Measurements from ENCODE around the gene KRT75.

KRT75 gene

DNA sequence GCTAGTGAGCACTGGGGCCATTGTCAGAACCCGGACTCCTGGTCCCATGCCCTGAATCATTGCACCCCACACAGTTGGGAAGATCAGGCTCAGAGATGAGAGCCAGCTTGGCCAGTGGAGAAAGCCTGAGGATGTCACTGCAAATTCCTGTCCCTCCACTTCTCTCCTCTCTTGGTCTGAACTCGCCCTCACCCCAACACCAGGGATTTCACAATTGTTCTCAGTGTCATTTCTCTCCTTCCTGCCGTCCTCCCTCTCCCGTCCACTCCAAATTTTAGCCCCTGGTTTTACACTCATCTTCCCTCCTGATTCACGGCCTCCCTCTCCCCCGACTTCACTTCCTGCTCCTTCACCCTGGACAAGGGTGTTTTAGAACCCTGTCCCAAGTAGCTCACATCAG is 11.1 kb downstream of the KRT75 start:
- no peak for TF ChIP-seq Cebpa-rat (IDR thresholded peaks at IDR 0.05)
- no peaks in the 10 kb centered on the region for H4K20me1 ChIP-seq
- no peaks in the 10 kb centered on the region for H3K36me3 ChIP-seq
- peaks cover 0 to 10% (median 3%) of the 10 kb centered on the region in 10 experiments; a peak in 6 of 20 replicates for H3K4me1 ChIP-seq
- H3K4me3 ChIP-seq = no peak overlapping the region
- H3K9me3 ChIP-seq (replicated peaks in 1 of 11) = no peaks in the 10 kb centered on the region
- no peak overlapping the region for H3K4me2 ChIP-seq
- H3K27ac ChIP-seq = no peak overlapping the region
- H3K9ac ChIP-seq = no peak overlapping the region
- H3K27me3 ChIP-seq = no peaks in the 10 kb centered on the region

DNA sequence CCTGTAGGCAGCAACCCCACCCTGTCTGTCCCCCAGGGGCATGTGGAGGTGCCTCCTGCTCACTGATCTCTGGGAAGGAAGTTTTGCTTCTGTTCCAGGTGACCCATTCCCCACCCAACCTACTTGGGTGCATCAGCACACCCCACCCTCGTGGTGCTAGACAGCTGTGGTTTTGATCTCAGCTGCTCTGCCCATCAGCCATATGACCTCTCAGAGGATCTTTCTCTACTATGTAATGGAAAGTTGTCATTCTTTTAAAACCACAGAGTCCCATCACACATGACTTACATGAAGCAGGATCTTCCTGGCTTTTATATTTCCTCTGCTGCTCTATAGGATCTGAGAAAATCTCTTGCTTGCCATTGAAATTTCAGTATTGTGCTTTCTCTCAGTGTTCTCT is 14.5 kb downstream of the KRT75 start:
- no peak for TF ChIP-seq Cebpa-rat (IDR thresholded peaks at IDR 0.05)
- Histone ChIP-seq H3K27me3 (no peaks in the 10 kb centered on the region), H4K20me1 (no peaks in the 10 kb centered on the region), H3K9me3 (replicated peaks in 1 of 11) (no peaks in the 10 kb centered on the region), H3K36me3 (no peaks in the 10 kb centered on the region), H3K9ac (no peak overlapping the region), H3K4me1 (peaks cover 0 to 10% (median 3%) of the 10 kb centered on the region in 10 experiments; a peak in 6 of 20 replicates), H3K4me2 (peak overlapping the region in 5 of 11 experiments; percentile 1 to 45 (median 13); a peak in 5 of 22 replicates), H3K4me3 (no peak overlapping the region), H3K27ac (no peak overlapping the region)

DNA sequence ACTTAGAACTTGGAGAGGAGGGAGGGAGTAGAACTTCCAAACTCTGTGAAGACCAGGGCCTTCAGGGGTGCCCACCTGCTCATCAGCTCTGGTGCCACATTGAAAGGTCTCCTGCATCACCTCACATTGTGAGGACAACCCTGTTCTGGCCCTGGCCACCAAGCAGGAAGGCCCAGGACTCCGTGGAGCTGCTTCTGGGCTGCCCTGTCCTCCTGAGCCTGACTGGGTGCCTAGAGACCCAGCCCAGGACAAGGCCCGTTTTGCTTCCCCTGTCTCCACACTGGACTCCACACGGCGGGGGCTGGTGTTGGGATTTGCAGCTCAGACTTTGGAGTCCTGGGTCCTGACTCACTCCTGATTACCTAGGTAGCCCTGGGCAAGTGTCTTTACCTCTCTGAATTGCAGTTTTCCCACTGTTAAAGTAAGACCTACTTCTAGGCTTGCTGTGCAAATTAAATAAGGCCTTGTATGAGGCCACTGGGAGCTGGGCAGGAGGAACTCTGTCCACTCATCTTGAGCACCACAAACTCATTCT is 15.5 kb downstream of the KRT75 start:
- Histone ChIP-seq H3K4me3 (no peak overlapping the region), H3K36me3 (no peaks in the 10 kb centered on the region), H3K27me3 (no peaks in the 10 kb centered on the region), H4K20me1 (no peaks in the 10 kb centered on the region), H3K9ac (no peak overlapping the region), H3K4me1 (peaks cover 0 to 13% (median 3%) of the 10 kb centered on the region in 10 experiments; a peak in 7 of 20 replicates), H3K27ac (no peak overlapping the region), H3K4me2 (no peak overlapping the region), H3K9me3 (replicated peaks in 1 of 11) (no peaks in the 10 kb centered on the region)
- no peak for TF ChIP-seq Cebpa-rat (IDR thresholded peaks at IDR 0.05)

DNA sequence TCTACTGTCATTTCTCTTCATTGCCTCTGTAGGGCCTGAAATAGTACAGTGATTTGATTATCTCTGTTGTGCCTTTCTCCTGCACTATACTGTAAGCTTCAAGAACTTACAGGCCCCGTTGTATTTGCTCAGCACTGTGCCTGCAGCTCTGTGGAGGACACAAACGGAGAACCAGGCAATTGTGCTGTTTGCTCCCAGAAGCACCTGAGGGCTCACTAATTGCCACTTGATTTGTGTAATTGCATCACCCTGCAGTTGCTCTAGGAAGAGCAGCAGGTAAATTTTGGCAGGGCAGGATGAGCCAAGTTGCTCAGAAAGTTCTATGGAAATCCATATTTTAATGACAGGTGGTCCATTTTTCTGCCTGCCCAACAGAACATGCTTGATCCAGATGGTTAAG is 16.4 kb downstream of the KRT75 start:
- no peak for TF ChIP-seq Cebpa-rat (IDR thresholded peaks at IDR 0.05)
- Histone ChIP-seq H4K20me1 (no peaks in the 10 kb centered on the region), H3K9ac (no peak overlapping the region), H3K4me1 (peaks cover 0 to 16% (median 3%) of the 10 kb centered on the region in 10 experiments; a peak in 7 of 20 replicates), H3K27ac (no peak overlapping the region), H3K36me3 (no peaks in the 10 kb centered on the region), H3K27me3 (no peaks in the 10 kb centered on the region), H3K9me3 (replicated peaks in 1 of 11) (no peaks in the 10 kb centered on the region), H3K4me2 (no peak overlapping the region), H3K4me3 (no peak overlapping the region)

DNA sequence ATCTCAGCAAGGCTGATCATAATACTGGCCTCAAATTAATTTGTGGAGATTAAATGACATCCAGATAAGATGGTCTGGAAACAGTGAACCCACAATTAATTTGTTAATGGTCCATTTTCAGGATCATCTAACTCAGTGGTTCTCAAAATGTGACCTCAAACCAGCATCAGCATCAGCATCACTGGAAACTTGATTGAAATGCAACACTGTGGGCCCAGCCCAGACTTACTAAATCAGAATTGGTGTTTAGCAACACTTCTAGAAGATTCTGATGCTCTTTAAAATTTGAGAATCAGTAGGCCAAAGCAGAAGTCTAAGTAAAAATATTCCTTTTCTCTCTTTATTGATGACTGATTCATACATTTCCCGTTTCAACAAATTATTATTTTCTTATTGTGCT is 17.4 kb downstream of the KRT75 start:
- Histone ChIP-seq H3K27ac (no peak overlapping the region), H3K4me2 (no peak overlapping the region), H3K27me3 (no peaks in the 10 kb centered on the region), H3K36me3 (no peaks in the 10 kb centered on the region), H3K9ac (no peak overlapping the region), H3K9me3 (replicated peaks in 1 of 11) (no peaks in the 10 kb centered on the region), H3K4me1 (peaks cover 0 to 16% (median 3%) of the 10 kb centered on the region in 10 experiments; a peak in 7 of 20 replicates), H3K4me3 (no peak overlapping the region), H4K20me1 (no peaks in the 10 kb centered on the region)
- no peak for TF ChIP-seq Cebpa-rat (IDR thresholded peaks at IDR 0.05)

DNA sequence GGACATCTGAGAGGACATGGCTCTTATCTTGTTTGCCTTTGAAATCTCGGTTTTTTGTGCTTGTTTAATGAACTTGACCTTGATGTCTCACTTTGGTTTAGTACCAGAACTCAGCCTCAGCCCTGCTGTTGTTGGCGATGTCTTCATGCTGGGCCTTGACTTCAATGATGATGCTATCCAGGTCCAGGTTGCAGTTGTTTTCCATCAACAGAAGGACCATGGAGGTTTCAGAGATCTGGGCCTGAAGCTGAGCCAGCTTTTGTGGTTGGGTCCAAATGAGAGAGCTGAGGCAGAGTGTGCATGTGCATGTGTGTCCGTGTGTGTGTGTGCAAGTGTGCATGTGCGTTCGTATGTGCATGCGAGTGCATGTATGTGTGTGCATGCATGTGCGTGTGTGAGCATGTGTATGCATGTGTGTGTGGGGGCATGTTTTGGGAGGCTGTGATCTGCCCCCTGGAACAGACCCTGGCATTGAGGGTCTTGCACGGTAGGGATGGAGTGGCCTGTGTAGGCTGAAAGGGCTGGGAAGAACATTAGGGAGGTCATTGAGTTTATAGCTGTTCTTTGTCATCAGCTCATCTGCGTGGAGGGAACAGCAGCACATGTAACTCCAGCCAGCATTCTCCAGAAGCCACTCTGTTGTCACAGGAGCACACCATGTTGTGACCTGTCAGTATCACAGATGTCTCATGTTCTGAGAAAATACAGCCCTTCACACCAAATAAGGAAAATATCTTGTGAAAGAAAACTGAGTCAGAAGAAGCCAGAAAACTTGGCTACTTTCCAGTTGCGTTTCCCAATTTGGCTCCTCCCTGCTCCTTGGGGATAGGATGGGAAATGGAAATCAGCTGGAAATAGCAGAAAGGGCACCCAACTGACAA is 18.1 kb downstream of the KRT75 start:
- no peaks in the 10 kb centered on the region for H3K27me3 ChIP-seq
- no peaks in the 10 kb centered on the region for H3K9me3 ChIP-seq (replicated peaks in 1 of 11)
- no peak for TF ChIP-seq Cebpa-rat (IDR thresholded peaks at IDR 0.05)
- H3K9ac ChIP-seq = no peak overlapping the region
- H3K27ac ChIP-seq = no peak overlapping the region
- H3K4me3 ChIP-seq = no peak overlapping the region
- no peaks in the 10 kb centered on the region for H4K20me1 ChIP-seq
- H3K4me2 ChIP-seq = no peak overlapping the region
- no peaks in the 10 kb centered on the region for H3K36me3 ChIP-seq
- peaks cover 0 to 16% (median 3%) of the 10 kb centered on the region in 10 experiments; a peak in 7 of 20 replicates for H3K4me1 ChIP-seq

DNA sequence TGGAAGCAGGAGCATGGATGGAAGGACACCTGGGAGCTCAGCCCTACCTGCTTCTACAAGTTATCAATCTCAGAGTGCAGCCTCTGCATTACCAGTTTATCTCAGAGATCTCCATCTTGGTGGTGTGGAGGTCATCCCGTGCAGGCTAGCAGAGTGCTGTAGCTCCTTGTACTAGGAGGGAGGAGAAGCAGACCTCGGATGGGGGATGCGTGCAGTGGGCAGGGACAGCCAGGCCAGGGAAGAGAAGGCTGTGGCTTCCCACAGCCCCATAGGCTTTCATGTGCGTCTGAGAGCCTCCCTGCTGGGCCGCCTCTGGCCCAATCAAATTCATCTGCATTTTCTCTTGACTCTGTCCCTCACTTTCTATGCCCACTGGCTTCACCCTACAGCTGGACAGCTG is 19.2 kb downstream of the KRT75 start:
- H3K36me3 ChIP-seq = no peaks in the 10 kb centered on the region
- no peak overlapping the region for H3K27ac ChIP-seq
- no peak overlapping the region for H3K4me2 ChIP-seq
- H3K27me3 ChIP-seq = no peaks in the 10 kb centered on the region
- no peaks in the 10 kb centered on the region for H3K9me3 ChIP-seq (replicated peaks in 1 of 11)
- no peak for TF ChIP-seq Cebpa-rat (IDR thresholded peaks at IDR 0.05)
- peaks cover 0 to 14% (median 2%) of the 10 kb centered on the region in 10 experiments; a peak in 7 of 20 replicates for H3K4me1 ChIP-seq
- H4K20me1 ChIP-seq = no peaks in the 10 kb centered on the region
- H3K4me3 ChIP-seq = no peak overlapping the region
- no peak overlapping the region for H3K9ac ChIP-seq

DNA sequence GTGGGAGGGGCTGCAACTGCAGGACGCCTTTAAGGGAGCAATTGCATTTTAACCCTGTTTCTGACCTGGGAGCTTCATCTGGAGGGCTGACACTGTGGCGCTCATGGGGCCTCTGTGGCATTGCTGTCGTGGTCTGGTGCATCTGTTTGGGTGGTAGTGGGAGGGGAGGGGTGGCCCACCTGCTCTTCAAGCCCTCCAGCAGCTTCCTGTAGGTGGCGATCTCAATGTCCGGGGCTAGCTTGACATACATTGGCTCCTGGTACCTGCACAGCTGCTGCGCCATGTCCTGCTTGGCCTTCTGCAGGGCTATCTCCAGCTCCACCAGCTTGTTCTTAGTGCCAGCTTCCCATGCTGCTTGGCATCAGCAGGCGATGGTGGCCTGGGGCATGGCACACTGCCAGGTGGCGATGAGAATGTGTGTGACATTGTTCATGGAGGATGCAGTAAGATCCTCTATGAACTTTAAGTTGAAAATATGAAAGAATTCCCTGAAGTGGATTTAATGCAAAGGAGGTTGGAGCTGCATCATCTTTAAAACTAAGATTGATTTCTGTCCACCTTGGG is 20.3 kb downstream of the KRT75 start:
- TF ChIP-seq Cebpa-rat (IDR thresholded peaks at IDR 0.05) = no peak
- peaks cover 0 to 6% (median 0%) of the 10 kb centered on the region in 10 experiments; a peak in 2 of 20 replicates for H3K4me1 ChIP-seq
- H3K4me2 ChIP-seq = no peak overlapping the region
- no peak overlapping the region for H3K9ac ChIP-seq
- no peaks in the 10 kb centered on the region for H4K20me1 ChIP-seq
- no peaks in the 10 kb centered on the region for H3K36me3 ChIP-seq
- H3K4me3 ChIP-seq = no peak overlapping the region
- H3K27me3 ChIP-seq = no peaks in the 10 kb centered on the region
- H3K9me3 ChIP-seq (replicated peaks in 1 of 11) = no peaks in the 10 kb centered on the region
- H3K27ac ChIP-seq = no peak overlapping the region

DNA sequence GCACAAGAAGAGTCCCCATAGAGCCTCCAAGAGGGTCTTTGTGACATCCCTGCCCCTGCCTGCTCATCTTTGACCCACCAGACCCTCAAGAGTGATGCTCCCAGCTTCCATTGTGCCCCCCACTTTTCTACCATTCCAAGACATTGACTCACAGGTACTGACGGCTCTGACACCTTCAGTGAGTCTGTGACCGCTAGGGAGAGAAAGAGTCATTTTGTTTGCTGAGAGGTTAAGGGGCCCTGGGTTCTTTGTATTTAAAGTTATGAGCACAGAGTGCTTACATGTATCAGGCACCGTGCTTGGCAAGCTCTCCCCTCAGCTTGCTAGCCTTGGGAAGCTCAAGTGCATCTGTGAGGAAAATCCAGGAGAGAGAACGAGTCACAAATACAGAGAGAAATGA is 21.0 kb downstream of the KRT75 start:
- H4K20me1 ChIP-seq = no peaks in the 10 kb centered on the region
- H3K27me3 ChIP-seq = no peaks in the 10 kb centered on the region
- TF ChIP-seq Cebpa-rat (IDR thresholded peaks at IDR 0.05) = no peak

More for the DNA sequence above, 21.0 kb downstream of the KRT75 start:
- Histone ChIP-seq H3K4me1 (peaks cover 0 to 6% (median 0%) of the 10 kb centered on the region in 10 experiments; a peak in 2 of 20 replicates), H3K9me3 (replicated peaks in 1 of 11) (no peaks in the 10 kb centered on the region), H3K27ac (no peak overlapping the region), H3K36me3 (no peaks in the 10 kb centered on the region), H3K4me3 (no peak overlapping the region), H3K4me2 (no peak overlapping the region), H3K9ac (no peak overlapping the region)

Measured in BLaER1 treated with 17β-estradiol and CSF1 and Interleukin-3, amounts not matched to agents 10 nM and 100 nM (cell line).